ENCODE data around the gene BMP6.
A peak's percentile ranks its signal among the peaks of the same experiment; 100 is the strongest.

BMP6 gene

DNA sequence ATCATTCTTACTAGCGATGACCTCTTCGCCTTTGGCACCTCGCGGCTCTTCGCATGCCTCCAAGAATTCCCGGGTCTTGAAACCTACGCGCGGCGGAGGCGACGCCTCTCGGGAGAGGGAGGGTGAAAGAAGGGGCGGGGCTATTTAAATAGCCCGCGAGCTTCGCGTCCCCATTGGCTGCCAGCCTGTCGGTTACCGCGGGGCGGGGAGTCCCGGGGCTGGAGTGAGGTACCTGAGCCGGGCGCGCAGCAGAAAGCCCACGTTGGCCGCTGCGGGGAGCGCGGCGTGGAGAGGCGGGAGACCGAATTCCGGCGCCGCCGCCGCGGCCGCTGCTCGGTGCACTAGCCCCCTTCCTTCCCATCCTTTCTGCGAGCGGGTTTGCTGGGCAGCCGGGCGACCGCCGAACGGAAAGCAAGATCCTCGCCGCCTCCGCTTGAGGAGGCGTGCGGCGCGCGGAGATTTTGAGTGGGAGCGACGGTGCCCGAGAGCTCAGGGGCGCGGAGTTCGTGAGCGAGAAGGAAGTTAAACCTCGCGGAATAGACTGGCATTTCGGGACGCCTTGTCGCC lies at the start of gene BMP6:
TSS of gene BMP6 (plus strand) at position 251 of the 567 bp plus-strand sequence. CDS start 857 bp downstream, outside the sequence.
- peak; percentile 98 for DNase-seq

DNA sequence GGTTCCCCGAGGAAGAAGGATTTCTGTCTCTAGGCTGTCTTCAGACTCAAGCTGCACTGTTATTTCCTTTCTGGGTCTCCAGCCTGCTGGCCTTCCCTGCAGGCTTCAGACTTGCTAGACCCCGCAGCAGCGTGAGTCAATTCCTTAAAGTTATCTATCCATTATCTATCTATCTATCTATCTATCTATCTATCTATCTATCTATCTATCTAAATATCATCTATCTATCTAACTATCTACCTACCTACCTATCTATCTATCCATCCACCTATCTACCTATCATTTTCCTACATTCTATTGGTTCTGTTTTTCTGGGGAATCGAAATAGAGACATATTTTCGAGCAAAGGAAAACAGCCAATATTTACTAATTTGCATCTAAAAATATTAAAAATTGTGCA lies 48.7 kb upstream of the BMP6 start:
- DNase-seq: no peak

DNA sequence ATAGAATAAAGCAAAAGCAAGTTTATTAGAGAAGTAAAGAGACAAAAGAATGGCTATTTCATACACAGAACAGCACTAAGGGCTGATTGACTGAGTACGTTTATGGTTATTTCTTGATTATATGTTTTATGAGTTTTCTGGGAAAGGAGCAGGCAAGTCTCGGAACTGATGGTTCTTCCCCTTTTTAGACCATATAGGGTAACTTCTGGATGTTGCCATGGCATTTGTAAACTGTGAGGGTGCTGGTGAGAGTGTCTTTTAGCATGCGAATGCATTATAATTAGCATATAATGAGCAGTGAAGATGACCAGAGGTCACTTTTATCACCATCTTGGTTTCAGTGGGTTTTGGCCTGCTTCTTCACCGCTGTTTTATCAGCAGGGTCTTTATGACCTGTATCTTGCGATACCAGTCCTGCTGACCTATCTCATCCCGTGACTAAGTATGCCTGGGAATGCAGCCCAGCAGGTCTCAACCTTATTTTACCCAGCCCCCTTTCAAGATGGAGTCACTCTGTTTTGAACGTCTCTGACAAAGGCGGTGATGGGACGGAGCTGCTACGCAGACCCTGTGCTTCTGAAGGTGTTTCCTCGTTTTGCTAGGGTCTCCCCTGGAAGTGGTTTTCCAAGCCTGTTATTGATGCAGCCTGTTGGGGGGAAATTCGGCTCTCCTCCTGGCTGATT lies 45.4 kb upstream of the BMP6 start:
- DNase-seq: no peak

DNA sequence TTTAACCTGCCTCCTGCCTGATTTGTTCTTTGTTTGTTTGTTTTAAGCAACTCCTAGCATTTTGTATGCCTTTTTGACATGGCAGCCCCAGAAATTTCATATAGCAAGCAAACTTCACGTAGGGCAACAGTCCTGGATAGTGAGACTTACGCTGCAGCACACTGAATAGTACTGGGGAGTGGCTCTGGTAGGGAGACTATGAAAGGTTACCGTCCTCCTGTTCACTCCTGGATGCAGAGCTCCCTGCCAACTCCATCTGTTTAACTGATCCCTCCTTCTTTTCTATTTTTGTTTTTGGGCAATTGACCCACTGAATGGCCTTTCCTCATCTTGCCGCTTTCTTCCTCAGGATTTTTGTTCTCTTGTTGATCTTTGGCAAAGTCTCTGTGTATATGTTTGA lies 44.5 kb upstream of the BMP6 start:
- DNase-seq: no peak

DNA sequence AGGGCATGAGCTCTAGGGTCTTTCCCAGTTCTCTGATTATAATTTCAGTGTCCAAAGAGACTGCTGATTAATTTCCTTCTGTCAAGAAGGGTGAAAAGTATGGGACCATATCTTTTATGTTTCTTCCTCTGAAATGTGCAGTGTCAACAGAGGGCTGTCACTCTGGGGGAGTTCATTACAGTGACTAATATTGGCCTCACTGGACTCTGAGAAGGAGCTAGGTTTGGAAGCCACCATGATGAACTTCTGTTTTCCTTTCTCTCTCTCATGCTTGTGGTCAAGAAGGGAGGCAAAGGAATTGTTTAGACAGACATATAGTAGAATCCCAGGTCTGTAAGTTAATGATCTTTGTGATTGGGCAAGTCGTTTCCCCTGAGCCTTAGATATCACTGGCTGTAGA lies 41.8 kb upstream of the BMP6 start:
- no peak for DNase-seq

DNA sequence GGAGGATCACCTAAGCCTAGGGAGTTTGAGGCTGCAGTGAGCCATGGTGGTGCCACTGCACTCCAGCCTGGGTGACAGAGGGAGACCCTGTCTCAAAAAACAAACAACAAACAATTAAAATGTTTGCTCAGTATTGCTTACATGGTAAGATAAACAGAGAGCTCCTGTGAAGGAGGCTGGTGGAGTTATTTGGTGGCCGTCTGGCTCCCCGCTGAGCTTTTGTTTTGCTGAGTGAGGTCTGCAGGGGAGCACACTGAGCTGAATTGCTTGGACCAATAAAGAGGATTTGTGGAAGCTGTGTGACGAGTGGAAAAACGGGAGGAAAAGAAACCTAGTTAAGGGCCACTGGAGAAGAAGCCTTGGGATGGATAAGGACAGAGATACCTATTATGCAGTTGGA lies 41.1 kb upstream of the BMP6 start:
- DNase-seq: peak; percentile 91

DNA sequence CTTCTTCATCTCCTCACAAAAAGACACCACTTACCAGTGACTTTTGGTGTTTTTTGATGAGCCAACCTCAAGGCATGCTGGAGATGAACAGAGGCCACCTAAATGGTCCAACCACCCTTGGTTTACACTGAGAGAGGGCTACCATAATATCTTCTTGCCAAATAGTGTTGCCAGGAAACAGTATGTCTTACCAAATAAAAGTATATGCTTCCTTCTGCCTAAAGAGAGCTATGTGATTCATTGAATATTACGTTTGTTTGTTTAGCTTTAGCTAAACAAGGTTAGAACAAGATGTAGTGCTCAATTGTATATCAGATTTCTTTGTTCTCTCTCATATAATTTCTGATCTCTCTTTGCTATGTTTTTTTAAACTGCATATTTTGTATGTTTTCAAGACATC lies 40.6 kb upstream of the BMP6 start:
- peak; percentile 74 for DNase-seq

DNA sequence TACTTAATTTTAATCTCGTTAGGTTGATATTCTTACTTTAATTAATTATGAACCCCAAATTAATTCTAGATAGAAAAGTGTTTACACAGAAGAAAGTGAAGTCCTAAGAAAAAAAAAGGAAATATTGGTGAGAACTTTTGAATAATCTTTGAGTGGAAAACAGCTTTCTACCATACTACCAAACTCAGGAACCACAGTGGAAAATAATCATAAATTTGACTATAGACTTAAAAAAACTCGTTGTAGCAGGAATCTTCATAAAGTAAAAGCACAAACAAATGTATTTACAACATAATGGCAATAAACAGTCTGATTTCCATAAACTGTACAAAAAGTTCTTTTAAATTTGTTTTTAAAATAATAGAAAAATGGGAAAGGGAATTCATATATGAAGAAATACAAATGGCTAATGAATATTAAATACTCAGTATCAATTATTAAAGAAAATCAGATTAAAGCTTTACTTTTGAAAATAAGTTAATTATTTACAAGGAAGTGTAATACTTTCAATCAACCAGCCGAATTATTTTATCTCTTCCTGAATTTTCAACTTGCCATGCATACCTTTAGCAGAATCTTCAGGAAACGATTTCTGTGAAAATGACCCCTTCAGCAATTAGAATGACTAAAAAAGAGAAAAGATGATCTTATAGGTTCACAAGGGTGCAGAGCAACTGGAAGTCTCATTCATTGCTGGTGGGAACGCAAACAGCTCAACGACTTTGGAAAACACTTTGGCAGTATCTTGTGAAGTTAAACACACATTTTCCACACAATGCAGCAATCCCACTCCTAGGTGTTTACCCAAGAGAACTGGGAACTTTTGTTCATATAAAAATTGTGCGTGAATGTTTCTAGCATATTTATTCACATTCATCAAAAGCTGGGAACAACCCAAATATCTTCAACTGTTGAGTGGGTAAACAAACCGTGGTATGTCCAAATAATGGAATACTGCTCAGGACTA lies 38.5 kb upstream of the BMP6 start:
- DNase-seq: peak; percentile 48

DNA sequence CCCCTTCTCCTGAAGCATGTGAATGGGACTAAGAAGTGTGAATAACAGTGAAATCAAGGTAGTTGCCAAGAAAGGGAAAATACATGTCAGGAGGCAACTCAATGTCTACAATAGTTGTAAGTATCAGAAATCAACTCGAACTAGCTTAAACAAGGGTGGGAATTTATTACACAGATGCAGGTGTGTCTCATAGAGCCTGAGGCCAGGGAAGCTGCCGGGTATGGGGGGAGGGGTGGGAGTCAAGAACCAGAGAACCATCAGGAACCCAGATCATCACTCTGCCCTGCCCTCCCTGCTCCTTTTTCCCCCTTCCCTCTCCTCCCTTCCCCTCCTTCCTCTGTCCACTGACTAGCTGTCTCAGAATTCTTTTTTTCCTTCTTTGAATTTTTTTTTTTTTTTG lies 34.9 kb upstream of the BMP6 start:
- DNase-seq: no peak

DNA sequence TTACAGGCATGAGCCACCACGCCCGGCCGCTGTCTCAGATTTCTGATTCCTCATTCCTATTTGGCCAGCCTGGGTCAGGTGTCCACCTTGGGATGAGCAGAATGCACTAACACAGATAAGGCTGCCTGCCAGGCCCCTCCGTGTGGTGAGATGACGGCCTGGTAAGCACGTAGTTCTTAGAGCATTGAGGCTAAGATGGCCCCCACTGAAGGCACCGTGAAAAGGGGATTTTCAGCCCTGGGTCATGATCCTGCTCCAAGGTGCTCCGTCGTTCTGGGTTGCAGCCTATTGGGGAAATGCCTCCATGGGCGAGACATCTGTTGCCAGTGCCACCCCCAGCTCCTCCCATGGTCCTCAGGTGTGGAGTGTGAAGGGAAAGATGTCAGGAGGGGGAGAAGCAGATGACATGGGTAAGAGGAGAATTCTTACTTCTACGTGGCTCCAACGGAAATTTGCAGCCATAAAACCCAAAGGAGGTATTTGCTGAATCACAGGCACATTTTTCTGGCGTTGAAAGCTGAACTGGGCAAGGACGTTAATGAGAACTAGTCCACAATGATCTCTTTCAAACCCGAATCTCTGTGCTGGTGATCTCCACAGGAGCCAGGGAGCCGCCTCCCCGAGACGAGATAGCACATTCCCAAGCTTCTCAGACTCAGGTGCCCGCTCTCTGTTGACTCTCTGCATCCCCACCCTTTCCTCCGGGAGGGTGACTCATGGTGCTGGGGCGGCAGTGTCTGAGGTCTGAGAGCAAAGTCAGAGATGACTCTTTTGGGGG lies 34.0 kb upstream of the BMP6 start:
- DNase-seq: no peak

DNA sequence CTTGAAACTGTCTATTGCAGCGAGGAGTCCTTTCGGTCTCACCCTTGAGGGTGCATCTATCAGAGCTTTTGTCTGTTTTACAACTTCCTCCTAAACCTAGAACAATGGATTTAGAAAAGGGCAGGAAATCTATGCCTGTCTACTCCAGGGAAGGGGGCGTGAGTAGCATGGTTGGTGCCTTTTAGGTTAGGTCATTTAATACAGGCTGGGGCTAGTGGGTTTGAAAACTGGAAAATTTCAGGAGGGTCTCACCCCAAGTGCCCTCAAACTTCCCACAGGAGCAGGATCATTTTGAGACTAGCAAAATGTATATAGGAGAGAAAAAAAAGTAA lies 33.5 kb upstream of the BMP6 start:
- DNase-seq: no peak

DNA sequence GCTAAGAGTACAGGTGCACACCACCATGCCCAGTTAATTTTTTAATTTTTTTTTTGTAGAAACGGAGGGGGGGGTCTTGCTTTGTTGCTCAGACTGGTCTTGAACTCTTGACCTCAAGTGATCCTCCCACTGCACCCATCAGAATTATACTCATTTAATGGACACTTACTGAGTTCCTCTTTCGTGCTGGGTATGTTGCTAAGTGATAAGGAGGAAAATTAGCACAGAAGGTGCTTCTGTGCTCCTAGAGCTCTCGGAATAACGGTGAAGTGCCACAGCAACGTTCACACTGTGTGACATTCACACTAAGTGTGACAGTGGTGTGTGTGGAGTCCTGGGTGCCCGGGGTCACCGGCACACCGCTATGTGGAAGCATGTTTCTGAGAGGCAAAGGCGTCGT lies 32.1 kb upstream of the BMP6 start:
- no peak for DNase-seq

DNA sequence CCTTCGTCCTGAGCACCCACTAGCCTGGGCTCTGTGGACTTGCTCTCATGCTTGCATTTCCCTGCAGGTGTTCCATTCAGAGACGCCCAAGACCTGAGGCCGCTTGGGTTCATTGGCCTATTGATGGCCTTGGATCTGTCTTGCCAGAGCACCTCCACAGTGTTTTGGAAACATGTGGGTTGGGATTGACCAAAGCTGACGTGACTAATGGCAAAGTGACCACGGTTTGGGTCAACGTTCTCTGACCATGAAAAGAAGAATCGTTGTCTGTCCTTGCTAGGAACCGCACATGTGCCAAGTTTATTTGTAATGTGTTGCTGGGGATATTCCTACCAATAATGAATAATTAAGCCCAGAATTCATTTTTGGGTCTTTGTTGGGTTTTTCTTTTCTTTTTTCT lies 29.8 kb upstream of the BMP6 start:
- DNase-seq: no peak

DNA sequence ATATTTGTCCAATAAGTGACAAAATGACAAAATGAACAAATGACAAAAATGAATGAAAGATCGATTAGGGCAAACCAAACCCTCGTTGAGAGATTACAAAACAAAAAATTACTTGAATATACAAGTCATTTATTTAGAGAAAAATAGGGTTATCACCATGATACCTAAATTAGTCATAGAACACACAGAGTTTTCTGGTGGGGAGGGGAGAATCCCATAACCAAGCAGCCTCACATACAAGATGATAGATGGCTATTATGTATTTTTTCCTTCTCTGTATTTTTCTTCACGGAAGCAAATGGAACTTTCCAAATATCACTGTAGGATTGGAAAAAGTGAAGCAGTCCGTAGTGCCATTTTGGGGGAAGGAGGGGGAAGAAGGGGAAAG lies 28.5 kb upstream of the BMP6 start:
- no peak for DNase-seq

DNA sequence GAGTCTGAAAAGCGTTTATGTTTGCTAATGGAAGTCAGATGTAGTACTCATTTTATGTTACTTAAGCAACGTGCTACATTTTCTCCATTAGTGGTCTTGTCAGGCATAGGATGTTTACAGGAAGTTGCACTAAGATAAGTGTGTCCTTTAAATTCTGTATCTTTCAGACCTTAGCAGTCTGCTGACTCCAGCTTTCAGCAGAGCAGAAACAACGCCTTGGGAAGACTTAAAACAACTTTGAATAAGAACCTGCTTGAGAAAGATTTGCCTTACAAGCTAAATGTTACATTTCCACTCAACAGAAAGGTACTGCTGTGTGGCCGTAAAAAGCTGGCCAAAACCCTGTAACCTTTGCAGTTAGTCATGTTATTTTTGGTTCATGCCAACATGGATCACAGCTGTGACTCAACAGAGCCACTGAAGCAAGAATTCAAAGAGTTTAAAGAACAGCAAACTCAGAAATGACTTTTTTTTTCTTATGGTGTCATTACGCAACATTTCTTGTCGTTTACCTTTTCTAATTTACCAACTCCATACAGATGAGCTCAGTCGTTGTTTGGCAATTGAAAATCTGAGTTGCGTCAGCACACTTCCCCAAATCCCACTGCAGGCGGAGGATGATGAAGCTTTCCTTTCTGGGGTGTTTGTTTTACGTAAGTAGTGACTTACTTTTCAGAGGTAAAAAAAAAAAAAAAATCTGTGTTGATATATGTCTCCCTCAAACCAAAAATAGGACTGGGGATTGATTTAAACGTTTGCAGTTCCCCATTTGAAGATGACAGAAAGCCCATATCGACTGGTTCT lies 27.9 kb upstream of the BMP6 start:
- DNase-seq: no peak

DNA sequence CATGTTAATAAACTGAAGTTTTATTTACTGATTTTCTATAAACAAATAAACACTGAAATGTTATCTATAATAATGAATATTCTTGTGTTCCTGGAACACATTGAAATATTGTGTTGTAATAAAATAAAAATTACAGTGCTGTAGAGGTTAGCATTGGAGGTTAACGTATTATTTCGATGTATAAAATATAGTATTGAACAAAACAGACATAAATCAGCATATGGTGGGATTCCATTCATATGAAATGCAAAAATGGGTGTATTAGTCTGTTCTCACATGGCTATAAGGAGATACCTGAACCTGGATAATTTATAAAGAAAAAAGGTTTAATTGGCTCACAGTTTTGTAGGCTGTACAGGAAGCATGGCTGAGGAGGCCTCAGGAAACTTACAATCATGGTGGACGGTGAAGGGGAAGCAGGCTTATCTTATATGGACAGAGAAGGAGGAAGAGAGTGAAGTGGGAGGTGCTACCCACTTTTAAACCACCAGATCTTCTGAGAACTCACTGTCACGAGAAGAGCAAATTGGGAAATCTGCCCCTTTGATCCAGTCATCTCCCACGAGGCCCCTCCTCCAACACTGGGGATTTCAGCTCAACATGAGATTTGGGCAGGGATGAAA lies 24.6 kb upstream of the BMP6 start:
- no peak for DNase-seq

DNA sequence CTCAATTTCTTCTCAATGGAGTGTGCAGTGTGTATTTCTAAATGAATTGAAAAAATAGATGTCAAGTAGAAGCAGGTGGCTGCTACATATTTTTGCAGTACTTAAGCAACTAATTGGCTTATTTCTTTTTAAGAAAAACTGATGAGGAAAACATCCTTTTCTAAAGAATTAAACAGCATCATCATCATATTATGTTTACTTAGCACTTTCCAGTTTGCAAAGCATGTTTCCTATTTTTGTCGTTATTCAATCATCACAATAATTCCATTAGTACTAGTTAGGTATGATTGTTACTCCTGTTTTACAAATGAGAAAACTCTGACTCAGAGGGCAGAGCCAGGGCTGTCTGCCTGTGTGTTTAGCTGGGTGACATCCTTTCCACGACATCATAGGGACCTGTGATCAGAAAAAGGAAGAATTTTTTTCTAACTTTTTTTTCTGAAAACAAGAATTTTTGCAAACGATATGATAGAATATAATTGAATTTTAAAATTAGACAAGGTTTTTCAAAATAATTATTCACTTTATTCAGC lies 22.7 kb upstream of the BMP6 start:
- DNase-seq: no peak

DNA sequence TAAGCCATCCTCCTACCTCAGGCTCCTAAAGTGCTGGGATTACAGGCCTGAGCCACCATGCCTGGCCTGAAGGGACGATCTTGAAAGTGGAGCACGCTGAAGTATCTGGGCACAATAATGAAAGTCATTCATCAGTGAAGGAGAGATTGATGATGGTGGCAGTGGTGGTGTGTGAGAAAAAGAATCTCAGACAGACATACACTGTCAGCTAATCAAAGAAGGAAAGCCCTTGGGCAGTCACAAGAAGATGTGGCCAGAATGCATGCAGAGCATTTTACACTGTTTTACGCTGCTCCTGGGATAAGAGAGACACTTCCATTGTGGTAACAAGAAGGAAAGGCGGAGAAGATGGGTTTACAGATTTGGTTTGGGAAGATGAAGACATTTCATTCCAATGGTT lies 20.4 kb upstream of the BMP6 start:
- no peak for DNase-seq

DNA sequence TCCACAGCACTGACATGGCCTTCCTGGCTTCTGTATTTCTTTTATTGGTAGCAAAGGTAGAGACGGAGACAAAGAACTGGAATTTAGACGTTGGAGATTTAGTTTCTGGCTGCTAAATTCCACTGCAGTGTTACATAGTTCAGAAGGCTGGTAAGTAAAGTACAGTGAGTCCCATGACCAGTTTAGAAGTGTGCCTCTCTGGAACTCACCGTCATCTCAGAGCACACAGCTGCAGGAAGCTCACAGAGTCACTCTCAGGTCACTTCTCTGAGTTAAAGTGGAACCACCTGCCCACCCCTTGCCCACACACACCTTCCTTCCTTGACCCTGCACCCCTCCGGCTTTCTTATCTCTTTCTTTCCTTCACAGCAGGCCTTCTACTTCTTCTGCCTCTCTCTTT lies 19.6 kb upstream of the BMP6 start:
- DNase-seq: no peak

DNA sequence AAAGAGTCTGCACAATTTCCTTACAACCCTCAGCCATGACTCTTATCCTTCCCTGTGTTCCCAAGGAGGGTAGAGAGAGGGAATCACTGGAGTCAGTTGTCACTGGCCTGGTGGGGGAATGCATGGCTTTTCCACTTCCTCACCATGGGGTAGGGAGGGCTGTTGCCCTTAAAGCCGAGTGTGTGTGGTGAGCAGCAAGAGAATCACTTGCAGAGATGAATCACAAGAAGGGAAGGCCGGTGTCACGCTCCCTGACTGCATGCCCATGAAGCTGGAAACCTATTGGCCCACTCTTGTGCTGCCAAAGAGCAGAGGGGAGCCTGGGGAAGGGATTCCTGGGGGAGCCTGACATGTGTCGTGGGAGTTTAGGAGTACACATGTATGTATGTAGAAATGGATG lies 18.1 kb upstream of the BMP6 start:
- no peak for DNase-seq

DNA sequence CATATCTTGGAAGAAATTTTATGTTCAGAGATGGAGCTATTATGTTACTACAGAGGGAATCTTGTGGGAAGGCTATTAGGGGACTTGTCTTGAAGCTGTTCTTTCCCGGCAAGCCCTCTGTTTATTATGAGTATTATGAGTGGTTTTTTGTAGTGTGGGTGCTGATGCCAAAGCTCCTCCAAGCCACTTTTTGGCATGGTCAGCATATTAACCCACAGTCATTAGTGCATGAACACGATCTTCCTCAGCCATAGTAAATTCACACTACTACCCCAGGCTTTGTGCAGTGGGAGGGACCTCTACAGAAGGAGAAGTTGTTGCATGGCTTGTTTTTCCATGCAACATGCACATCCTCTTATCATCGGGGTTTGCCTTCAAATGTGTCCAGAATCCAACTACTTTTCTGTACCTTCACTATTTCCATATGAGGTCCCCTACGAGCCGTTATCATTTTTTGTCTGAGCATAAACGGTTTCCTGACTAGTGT lies 6.5 kb upstream of the BMP6 start:
- DNase-seq: no peak

DNA sequence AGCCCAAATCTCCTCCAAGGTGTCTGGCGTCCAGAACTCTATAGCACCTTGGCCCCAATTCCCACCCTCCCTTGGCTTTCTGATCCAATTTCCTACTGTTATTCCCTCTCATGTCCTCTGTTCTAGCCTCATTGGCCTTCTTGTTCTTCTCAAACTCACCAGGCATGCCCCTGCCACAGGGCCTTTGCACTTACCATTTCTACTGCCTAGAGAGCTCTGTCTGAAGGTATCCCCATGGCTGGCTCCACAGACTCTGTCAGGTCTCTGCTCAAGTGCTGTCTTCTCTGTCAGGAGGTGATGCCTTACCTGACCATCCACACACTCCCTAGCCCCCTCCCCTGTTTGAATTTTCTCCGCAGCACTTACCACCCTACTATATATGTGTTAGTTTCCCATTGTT lies 5.6 kb upstream of the BMP6 start:
- DNase-seq: no peak
